CD14-positive monocyte (primary cell): Measurements from ENCODE around the gene U2AF1. TPM values are rescaled to one million over a fixed set of nuclear protein-coding genes. Genes with fewer than 3 reads are reported as not detected.
"Not testable (repeated sequence)": the region's sequence is repeated elsewhere in the genome, so short reads cannot be mapped to it uniquely, and the experiment has no call there.

Source experiments
- DNase-seq, 3 donors: peaks; one replicate each; pipeline ENCODE4 v3.0.0-alpha.2; 2011 to 2022
- H2AFZ ChIP-seq: 2 replicates; pipeline ENCODE4 v1.6.0; 2012; ENCODE audit warnings: mild to moderate bottlenecking, low read depth, low read length, inconsistent platforms; ENCODE audit not compliant: insufficient read depth, poor library complexity, severe bottlenecking
- H3K27ac ChIP-seq, 2 donors: 1 replicate in 1 of 2; 2 replicates in 1 of 2; pipeline ENCODE4 v1.5.1; 2012 to 2013; ENCODE audit warnings: low read length in 2 of 2, control low read depth in 1 of 2, inconsistent platforms in 1 of 2, low read depth in 1 of 2, mild to moderate bottlenecking in 1 of 2
- H3K27me3 ChIP-seq, 2 donors: one replicate each; pipeline versions ENCODE4 v1.6.0 to v1.6.1; 2011 to 2013; ENCODE audit warnings: low read length in 2 of 2; ENCODE audit not compliant: control insufficient read depth in 2 of 2, insufficient read depth in 2 of 2
- H3K36me3 ChIP-seq, 2 donors: replicated peaks in 1 of 2; 1 replicate in 1 of 2; 2 replicates in 1 of 2; pipeline versions ENCODE4 v1.5.1 to v1.6.1; 2012 to 2013; ENCODE audit warnings: low read length in 2 of 2, control low read depth in 1 of 2, inconsistent platforms in 1 of 2, mild to moderate bottlenecking in 1 of 2; ENCODE audit not compliant: insufficient read depth in 2 of 2, control insufficient read depth in 1 of 2
- H3K4me1 ChIP-seq, 2 donors: 1 replicate in 1 of 2; 2 replicates in 1 of 2; pipeline versions ENCODE4 v1.5.1 to v1.6.1; 2012 to 2013; ENCODE audit warnings: low read length in 2 of 2, control low read depth in 1 of 2, inconsistent platforms in 1 of 2, mild to moderate bottlenecking in 1 of 2, moderate library complexity in 1 of 2; ENCODE audit not compliant: insufficient read depth in 2 of 2, control insufficient read depth in 1 of 2
- H3K4me2 ChIP-seq: replicated peaks from 2 replicates; pipeline ENCODE3; 2012; ENCODE audit warnings: low read length, moderate library complexity, mild to moderate bottlenecking; ENCODE audit not compliant: poor library complexity, severe bottlenecking; ENCODE audit errors: extremely low read depth
- H3K4me3 ChIP-seq, 3 experiments: fragments of 200-600 bp in 1 of 3; sonication (generic) in 1 of 3; replicated peaks in 1 of 3; 1 replicate in 2 of 3; 2 replicates in 1 of 3; pipeline ENCODE4 v1.5.1; 2011 to 2013; ENCODE audit warnings: low read length in 3 of 3, mild to moderate bottlenecking in 3 of 3, control low read depth in 2 of 3, low read depth in 2 of 3, inconsistent platforms in 1 of 3, moderate library complexity in 1 of 3
- H3K79me2 ChIP-seq: 2 replicates; pipeline ENCODE4 v1.6.0; 2012; ENCODE audit warnings: mild to moderate bottlenecking, control low read depth, inconsistent platforms, low read length, moderate library complexity; ENCODE audit not compliant: insufficient read depth
- H3K9ac ChIP-seq: 2 replicates; pipeline ENCODE4 v1.6.0; 2017; ENCODE audit warnings: low read length, mild to moderate bottlenecking; ENCODE audit not compliant: insufficient read depth, poor library complexity, severe bottlenecking
- H3K9me3 ChIP-seq, 2 donors: replicated peaks in 1 of 2; 1 replicate in 1 of 2; 2 replicates in 1 of 2; pipeline versions ENCODE4 v1.5.1 to v1.6.1; 2012 to 2013; ENCODE audit warnings: low read length in 2 of 2, control low read depth in 1 of 2; ENCODE audit not compliant: control insufficient read depth in 1 of 2, insufficient read depth in 1 of 2
- H4K20me1 ChIP-seq: 2 replicates; pipeline ENCODE4 v1.6.0; 2012; ENCODE audit warnings: mild to moderate bottlenecking, low read length, control low read depth, moderate library complexity; ENCODE audit not compliant: insufficient read depth
- H3K27ac Mint-ChIP-seq, 7 donors: one replicate each; pipeline ENCODE4 v1.8.0; 2020; ENCODE audit warnings: mild to moderate bottlenecking in 7 of 7, mixed read lengths in 7 of 7, moderate library complexity in 6 of 7, inconsistent platforms in 2 of 7
- H3K27me3 Mint-ChIP-seq, 3 donors: one replicate each; pipeline ENCODE4 v1.8.0; 2021 to 2022; ENCODE audit warnings: low read depth in 3 of 3, mild to moderate bottlenecking in 3 of 3, mixed read lengths in 3 of 3, moderate library complexity in 3 of 3, inconsistent platforms in 1 of 3
- H3K36me3 Mint-ChIP-seq, 2 donors: one replicate each; pipeline ENCODE4 v1.8.0; 2020; ENCODE audit warnings: mixed read lengths in 2 of 2, inconsistent platforms in 1 of 2, mild to moderate bottlenecking in 1 of 2
- H3K4me1 Mint-ChIP-seq: one replicate; pipeline ENCODE4 v1.8.0; 2020; ENCODE audit warnings: mild to moderate bottlenecking, mixed read lengths
- H3K4me3 Mint-ChIP-seq, 2 donors: one replicate each; pipeline ENCODE4 v1.8.0; 2020; ENCODE audit warnings: mild to moderate bottlenecking in 2 of 2, mixed read lengths in 2 of 2, moderate library complexity in 1 of 2
- H3K9me3 Mint-ChIP-seq, 7 donors: one replicate each; pipeline ENCODE4 v1.8.0; 2020 to 2022; ENCODE audit warnings: mixed read lengths in 7 of 7, mild to moderate bottlenecking in 6 of 7, moderate library complexity in 6 of 7, inconsistent platforms in 2 of 7
- WGBS: methylation state at CpG from one replicate; pipeline ENCODE4 v1.1.5; 2013; ENCODE audit warnings: missing lambda C conversion rate; ENCODE audit not compliant: insufficient coverage; 5-methylcytosine and 5-hydroxymethylcytosine counted together
- intact Hi-C, 2 donors: fragments of 100-400 bp; cut with micrococcal nuclease; formaldehyde crosslinking; loops; one replicate each; pipeline versions ENCODE4 v1.15.0 to v1.15.1; 2023
- polyA plus RNA-seq, 3 donors: library from polyadenylated mRNA; depleted of rRNA in 1 of 3; unstranded in 2 of 3; stranded (reverse) in 1 of 3; fragments of 300-500 nt in 2 of 3; fragments of >200 nt in 1 of 3; fragmentation: Illumina TruSeq in 2 of 3; gene quantifications; 1 replicate in 2 of 3; 2 replicates in 1 of 3; pipeline ENCODE4 v1.2.3, GENCODE V29; 2012 to 2021

U2AF1 gene
- polyA plus RNA-seq, 3 donors, result 38.4 to 111 (median 39.3) TPM

- H3K9me3 ChIP-seq, H4K20me1 ChIP-seq, DNase-seq, H3K79me2 ChIP-seq, H3K9me3 Mint-ChIP-seq, H3K27ac Mint-ChIP-seq, H3K9ac ChIP-seq, H3K27ac ChIP-seq, H3K36me3 Mint-ChIP-seq, H2AFZ ChIP-seq, H3K4me3 ChIP-seq, H3K4me2 ChIP-seq, H3K4me1 ChIP-seq, H3K27me3 Mint-ChIP-seq, H3K4me3 Mint-ChIP-seq, intact Hi-C loops, H3K4me1 Mint-ChIP-seq, H3K36me3 ChIP-seq, H3K27me3 ChIP-seq: not testable (repeated sequence)
- WGBS, result no CpG with 5 or more reads among the region's 24 CpGs
Measured at GRCh38 chr21:43082587-43083300, 24.6 kb downstream of the U2AF1 start.

- not testable (repeated sequence) for H3K4me3 Mint-ChIP-seq
- WGBS, result no CpG with 5 or more reads among the region's 28 CpGs
Measured at GRCh38 chr21:43076643-43077042, 30.7 kb downstream of the U2AF1 start.

GRCh38 chr21:43076023-43076637, 31.2 kb downstream of the U2AF1 start:
- H3K9me3 Mint-ChIP-seq, H3K4me3 Mint-ChIP-seq, H3K36me3 Mint-ChIP-seq: not testable (repeated sequence)

More at GRCh38 chr21:43076643-43077042, 30.7 kb downstream of the U2AF1 start:
- H3K27ac Mint-ChIP-seq, H3K27ac ChIP-seq, DNase-seq, H3K9me3 ChIP-seq, H3K4me1 Mint-ChIP-seq, H3K9ac ChIP-seq, H4K20me1 ChIP-seq, H3K36me3 Mint-ChIP-seq, H3K4me3 ChIP-seq, H3K27me3 ChIP-seq, H3K4me1 ChIP-seq, H2AFZ ChIP-seq, H3K27me3 Mint-ChIP-seq, H3K9me3 Mint-ChIP-seq, intact Hi-C loops, H3K4me2 ChIP-seq, H3K79me2 ChIP-seq, H3K36me3 ChIP-seq: not testable (repeated sequence)

GRCh38 chr21:43075170-43076022, 32.0 kb downstream of the U2AF1 start, which contains the start of gene CBS:
Gene CBS, minus strand, starts transcription at chr21:43075835. Its CDS starts 3,642 bp downstream, at chr21:43072193.
- H3K4me3 Mint-ChIP-seq, H3K4me1 ChIP-seq, H3K27me3 Mint-ChIP-seq, H3K36me3 Mint-ChIP-seq, H3K27ac ChIP-seq, H3K9ac ChIP-seq, H3K4me1 Mint-ChIP-seq, intact Hi-C loops, H3K27ac Mint-ChIP-seq, H3K36me3 ChIP-seq, H3K4me3 ChIP-seq, H3K9me3 ChIP-seq, H2AFZ ChIP-seq, H4K20me1 ChIP-seq, DNase-seq, H3K9me3 Mint-ChIP-seq, H3K79me2 ChIP-seq, H3K4me2 ChIP-seq, H3K27me3 ChIP-seq: not testable (repeated sequence)
- no CpG with 5 or more reads among the region's 84 CpGs for WGBS

More at GRCh38 chr21:43076023-43076637, 31.2 kb downstream of the U2AF1 start:
- H3K4me1 Mint-ChIP-seq, H3K27me3 Mint-ChIP-seq, H4K20me1 ChIP-seq, H2AFZ ChIP-seq, H3K4me1 ChIP-seq, H3K9ac ChIP-seq, H3K27ac Mint-ChIP-seq, H3K79me2 ChIP-seq, H3K27ac ChIP-seq, intact Hi-C loops, H3K9me3 ChIP-seq, H3K27me3 ChIP-seq, DNase-seq, H3K36me3 ChIP-seq, H3K4me2 ChIP-seq, H3K4me3 ChIP-seq: not testable (repeated sequence)
- WGBS, result no CpG with 5 or more reads among the region's 77 CpGs
